ENCODE measurements around the gene YTHDF1. TPM values are rescaled to one million over a fixed set of nuclear protein-coding genes. Genes with fewer than 3 reads are reported as not detected.

YTHDF1 gene
- total and polyA plus RNA-seq, 2 experiments from 2014 or later: 35.9 to 57.4 TPM

GRCh38 chr20:63232235-63233060 is 16.5 kb upstream of the YTHDF1 start:
- TF ChIP-seq EZH2 (IDR thresholded peaks at IDR 0.05; ENCODE audit: borderline replicate concordance) (no peak), CTCF (IDR thresholded peaks at IDR 0.05; ENCODE audit: poor library complexity) (no peak), EZH2phosphoT487 (IDR thresholded peaks at IDR 0.05; ENCODE audit: low read depth, severe bottlenecking, unreplicated experiment) (no peak)
- peak overlapping the region; percentile 25 for H3K4me2 ChIP-seq
- no peaks in the 10 kb centered on the region for H3K79me2 ChIP-seq
- peak overlapping the region; percentile 17 for H3K27ac ChIP-seq
- peak; percentile 67 for DNase-seq (ENCODE audit: low spot score)
- no peak overlapping the region for H3K4me3 ChIP-seq
- no peaks in the 10 kb centered on the region for H3K36me3 ChIP-seq (replicated peaks; ENCODE audit: insufficient read depth, low read depth)
- H2AFZ ChIP-seq: no peak overlapping the region
- no peaks in the 10 kb centered on the region for H3K9me3 ChIP-seq (ENCODE audit: low read depth)
- no peaks in the 10 kb centered on the region for H3K27me3 ChIP-seq
- H4K20me1 ChIP-seq (ENCODE audit: insufficient read depth, poor library complexity, severe bottlenecking): no peaks in the 10 kb centered on the region
- H3K9me2 ChIP-seq (replicated peaks; ENCODE audit: insufficient read depth): no peaks in the 10 kb centered on the region
- H3K4me1 ChIP-seq (ENCODE audit: insufficient read depth): peaks cover 13% of the 10 kb centered on the region
- 43% methylated on average over 18 of the region's 18 CpGs for WGBS (ENCODE audit: low lambda C conversion rate, missing lambda C conversion rate)

DNA sequence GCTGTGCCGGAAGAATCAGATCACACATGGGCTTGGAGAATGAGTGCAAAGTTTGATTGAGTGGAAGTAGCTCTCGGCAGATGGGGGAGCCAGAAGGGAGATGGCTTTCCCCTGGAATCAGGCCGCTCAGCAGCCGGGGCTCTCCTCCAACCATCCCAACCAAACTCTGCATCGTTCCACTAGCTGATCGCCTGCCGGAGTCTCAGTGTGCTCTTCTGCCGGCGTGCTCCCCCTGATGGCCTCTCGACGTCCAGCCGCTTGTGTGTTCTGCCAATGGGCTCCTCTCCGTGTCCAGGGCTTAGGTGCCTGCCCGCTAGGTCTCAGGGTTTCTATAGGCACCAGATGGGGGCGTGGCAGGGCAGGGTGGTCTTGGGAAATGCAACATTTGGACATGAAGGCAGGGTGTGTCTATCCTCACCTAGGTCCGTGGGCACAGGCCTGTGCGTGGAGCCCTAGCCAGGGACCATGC is 14.9 kb upstream of the YTHDF1 start:
- H3K27ac ChIP-seq: no peak overlapping the region
- no peak overlapping the region for H3K4me2 ChIP-seq
- peak; percentile 87 for DNase-seq (ENCODE audit: low spot score)

DNA sequence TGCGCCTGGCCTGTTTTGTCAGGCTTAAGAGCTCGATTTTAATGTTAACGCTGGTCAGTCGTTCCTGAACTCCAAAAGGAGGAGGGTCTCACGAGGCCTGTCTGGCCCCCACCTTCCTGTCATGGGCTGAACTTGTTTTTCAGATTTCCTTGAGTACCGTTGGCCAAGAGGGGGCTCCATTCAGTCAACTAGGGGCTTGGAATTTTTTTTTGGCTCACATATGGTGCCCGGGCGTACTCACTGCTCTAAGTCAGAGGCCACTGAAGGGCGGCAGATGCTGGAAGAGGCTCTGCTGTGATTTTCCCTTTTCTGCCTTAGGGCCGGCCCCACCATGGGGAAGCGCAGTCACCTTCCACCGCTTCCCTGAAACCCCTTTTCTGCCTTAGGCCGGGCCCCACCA is 12.9 kb upstream of the YTHDF1 start:
- Histone ChIP-seq H3K4me3 (no peak overlapping the region), H3K79me2 (no peaks in the 10 kb centered on the region), H2AFZ (no peak overlapping the region), H3K9me2 (replicated peaks; ENCODE audit: insufficient read depth) (no peaks in the 10 kb centered on the region), H3K4me2 (no peak overlapping the region), H3K9me3 (ENCODE audit: low read depth) (no peaks in the 10 kb centered on the region), H3K27ac (no peak overlapping the region), H3K4me1 (ENCODE audit: insufficient read depth) (peaks cover 11% of the 10 kb centered on the region), H3K36me3 (replicated peaks; ENCODE audit: insufficient read depth, low read depth) (no peaks in the 10 kb centered on the region), H4K20me1 (ENCODE audit: insufficient read depth, poor library complexity, severe bottlenecking) (no peaks in the 10 kb centered on the region), H3K27me3 (no peaks in the 10 kb centered on the region)
- WGBS (ENCODE audit: low lambda C conversion rate, missing lambda C conversion rate): 75% methylated on average over 13 of the region's 13 CpGs
- TF ChIP-seq EZH2 (IDR thresholded peaks at IDR 0.05; ENCODE audit: borderline replicate concordance): no peak
- TF ChIP-seq EZH2phosphoT487 (IDR thresholded peaks at IDR 0.05; ENCODE audit: low read depth, severe bottlenecking, unreplicated experiment): no peak
- TF ChIP-seq CTCF (IDR thresholded peaks at IDR 0.05; ENCODE audit: poor library complexity): peak; percentile 10
- no peak for DNase-seq (ENCODE audit: low spot score)

More for the DNA sequence above, 14.9 kb upstream of the YTHDF1 start:
- peaks cover 13% of the 10 kb centered on the region for H3K4me1 ChIP-seq (ENCODE audit: insufficient read depth)
- no peaks in the 10 kb centered on the region for H3K27me3 ChIP-seq
- no peaks in the 10 kb centered on the region for H3K9me3 ChIP-seq (ENCODE audit: low read depth)
- H3K36me3 ChIP-seq (replicated peaks; ENCODE audit: insufficient read depth, low read depth): no peaks in the 10 kb centered on the region
- H3K4me3 ChIP-seq: no peak overlapping the region
- H2AFZ ChIP-seq: no peak overlapping the region
- WGBS (ENCODE audit: low lambda C conversion rate, missing lambda C conversion rate): 19% methylated on average over 17 of the region's 17 CpGs
- TF ChIP-seq EZH2phosphoT487 (IDR thresholded peaks at IDR 0.05; ENCODE audit: low read depth, severe bottlenecking, unreplicated experiment) (no peak), EZH2 (IDR thresholded peaks at IDR 0.05; ENCODE audit: borderline replicate concordance) (no peak), CTCF (IDR thresholded peaks at IDR 0.05; ENCODE audit: poor library complexity) (peak; percentile 67)
- H4K20me1 ChIP-seq (ENCODE audit: insufficient read depth, poor library complexity, severe bottlenecking): no peaks in the 10 kb centered on the region
- H3K9me2 ChIP-seq (replicated peaks; ENCODE audit: insufficient read depth): no peaks in the 10 kb centered on the region
- no peaks in the 10 kb centered on the region for H3K79me2 ChIP-seq

All from hepatocyte (in vitro differentiated cells).